HepG2 (cell line): Measurements from ENCODE around the gene KSR1. TPM values are rescaled to one million over a fixed set of nuclear protein-coding genes. Genes with fewer than 3 reads are reported as not detected.

Experiments
- ARNT ChIP-seq: fragments of 450-650 bp; IDR thresholded peaks from 2 replicates; pipeline ENCODE4 v1.6.1; 2017
- BRCA1 ChIP-seq: sonication (generic); formaldehyde crosslinking; IDR thresholded peaks from 2 replicates; pipeline ENCODE4 v1.4.0; 2020; ENCODE audit warnings: missing genetic modification reagents
- CAMTA2 ChIP-seq: sonication (generic); formaldehyde crosslinking; IDR thresholded peaks from 2 replicates; pipeline ENCODE4 v1.4.0; 2020; ENCODE audit warnings: mild to moderate bottlenecking, missing genetic modification reagents, borderline replicate concordance
- DMAP1 ChIP-seq: IDR thresholded peaks from 2 replicates; pipeline ENCODE4 v1.6.1; 2016
- ELF1 ChIP-seq: sonication (generic); formaldehyde crosslinking; IDR thresholded peaks from 2 replicates; pipeline ENCODE4 v1.4.0; 2020; ENCODE audit warnings: missing genetic modification reagents
- ELF4 ChIP-seq: sonication (generic); formaldehyde crosslinking; IDR thresholded peaks from 2 replicates; pipeline ENCODE4 v1.5.0; 2020; ENCODE audit warnings: missing genetic modification reagents, mild to moderate bottlenecking, moderate library complexity, borderline replicate concordance
- KMT2A ChIP-seq: sonication (generic); formaldehyde crosslinking; IDR thresholded peaks from 2 replicates; pipeline ENCODE4 v1.4.0; 2020; ENCODE audit warnings: missing genetic modification reagents
- MAFG ChIP-seq: sonication (generic); formaldehyde crosslinking; IDR thresholded peaks from 2 replicates; pipeline ENCODE4 v1.5.1; 2020; ENCODE audit warnings: mild to moderate bottlenecking, missing genetic modification reagents
- MATR3 ChIP-seq: sonication (generic); formaldehyde crosslinking; IDR thresholded peaks from 2 replicates; pipeline ENCODE4 v1.4.0; 2020; ENCODE audit warnings: missing genetic modification reagents
- MEIS1 ChIP-seq: sonication (generic); formaldehyde crosslinking; IDR thresholded peaks from 2 replicates; pipeline ENCODE4 v1.9.0; 2021; ENCODE audit warnings: mild to moderate bottlenecking, missing genetic modification reagents, moderate library complexity, borderline replicate concordance
- MXI1 ChIP-seq: IDR thresholded peaks from 3 replicates; pipeline ENCODE4 v1.6.1; 2012; ENCODE audit warnings: low read depth, low read length, inconsistent platforms, borderline replicate concordance
- NFKBIZ ChIP-seq: IDR thresholded peaks from 2 replicates; pipeline ENCODE4 v1.6.1; 2018; ENCODE audit warnings: missing genetic modification reagents, missing compliant biosample characterization
- RNF2 ChIP-seq: fragments of 450-650 bp; conservative IDR thresholded peaks from 2 replicates; pipeline ENCODE4 v1.6.1; 2016; ENCODE audit warnings: low read depth
- SIX4 ChIP-seq: sonication (generic); formaldehyde crosslinking; IDR thresholded peaks from 2 replicates; pipeline ENCODE4 v1.4.0; 2020; ENCODE audit warnings: missing genetic modification reagents
- SRSF4 ChIP-seq: fragments of 200-400 bp; formaldehyde crosslinking; IDR thresholded peaks from one replicate; pipeline ENCODE4 v1.6.1; 2018; ENCODE audit warnings: mild to moderate bottlenecking, low read depth, low read length, moderate library complexity; ENCODE audit not compliant: poor library complexity, severe bottlenecking
- SYNCRIP ChIP-seq: fragments of 200-400 bp; formaldehyde crosslinking; IDR thresholded peaks from 2 replicates; pipeline ENCODE4 v1.6.1; 2018; ENCODE audit warnings: mild to moderate bottlenecking, low read depth, low read length; ENCODE audit not compliant: insufficient read depth
- TEAD3 ChIP-seq: optimal IDR thresholded peaks from 2 replicates; pipeline ENCODE3; 2016; ENCODE audit warnings: borderline replicate concordance
- ZBTB42 ChIP-seq: sonication (generic); formaldehyde crosslinking; IDR thresholded peaks from 2 replicates; pipeline ENCODE4 v1.5.0; 2020; ENCODE audit warnings: mild to moderate bottlenecking, missing genetic modification reagents
- ZNF207 ChIP-seq: fragments of 450-650 bp; IDR thresholded peaks from 2 replicates; pipeline ENCODE4 v1.6.1; 2016; ENCODE audit warnings: antibody characterized with exemption, borderline replicate concordance
- ZNF276 ChIP-seq: sonication (generic); formaldehyde crosslinking; IDR thresholded peaks from 2 replicates; pipeline ENCODE4 v1.4.0; 2020; ENCODE audit warnings: mild to moderate bottlenecking, low read depth, missing genetic modification reagents
- ZNF33A ChIP-seq: sonication (generic); formaldehyde crosslinking; IDR thresholded peaks from 2 replicates; pipeline ENCODE4 v1.5.1; 2020; ENCODE audit warnings: missing genetic modification reagents, mild to moderate bottlenecking, moderate library complexity, borderline replicate concordance
- ZNF367 ChIP-seq: sonication (generic); formaldehyde crosslinking; IDR thresholded peaks from 2 replicates; pipeline ENCODE4 v1.4.0; 2020; ENCODE audit warnings: missing genetic modification reagents, borderline replicate concordance
- ZNF468 ChIP-seq: sonication (generic); formaldehyde crosslinking; IDR thresholded peaks from 2 replicates; pipeline ENCODE4 v1.8.0; 2022; ENCODE audit warnings: mild to moderate bottlenecking, moderate library complexity, missing genetic modification reagents
- ZNF543 ChIP-seq: sonication (generic); formaldehyde crosslinking; IDR thresholded peaks from 2 replicates; pipeline ENCODE4 v1.4.0; 2020; ENCODE audit warnings: mild to moderate bottlenecking, missing genetic modification reagents
- ZNF570 ChIP-seq: sonication (generic); formaldehyde crosslinking; IDR thresholded peaks from 2 replicates; pipeline ENCODE4 v1.4.0; 2020; ENCODE audit warnings: mild to moderate bottlenecking, missing genetic modification reagents, borderline replicate concordance
- ZNF660 ChIP-seq: sonication (generic); formaldehyde crosslinking; IDR thresholded peaks from 2 replicates; pipeline ENCODE4 v1.5.1; 2020; ENCODE audit warnings: mild to moderate bottlenecking, low read depth, missing genetic modification reagents, borderline replicate concordance
- ZNF670 ChIP-seq: sonication (generic); formaldehyde crosslinking; IDR thresholded peaks from 2 replicates; pipeline ENCODE4 v1.8.0; 2022; ENCODE audit warnings: mild to moderate bottlenecking, missing genetic modification reagents, borderline replicate concordance
- ZNF784 ChIP-seq: sonication (generic); formaldehyde crosslinking; IDR thresholded peaks from 2 replicates; pipeline ENCODE4 v1.5.1; 2020; ENCODE audit warnings: missing genetic modification reagents, mild to moderate bottlenecking, borderline replicate concordance
- ZNF83 ChIP-seq: sonication (generic); formaldehyde crosslinking; IDR thresholded peaks from 2 replicates; pipeline ENCODE4 v1.4.0; 2020; ENCODE audit warnings: missing genetic modification reagents, mild to moderate bottlenecking, borderline replicate concordance
- ZSCAN9 ChIP-seq: IDR thresholded peaks from 2 replicates; pipeline ENCODE4 v1.6.1; 2016; ENCODE audit warnings: borderline replicate concordance
- polyA plus RNA-seq, 8 experiments: library from polyadenylated mRNA; depleted of rRNA in 3 of 8; stranded (reverse) in 7 of 8; unstranded in 1 of 8; fragments of >200 nt; fragmentation: Illumina TruSeq in 4 of 8; extraction: Trizol in 4 of 8; gene quantifications; 2 replicates each; pipeline versions ENCODE4 v1.2.1 to v1.2.3, GENCODE V29; 2011 to 2016; ENCODE audit warnings: low read depth in 4 of 8, missing spikeins in 1 of 8, mixed read lengths in 1 of 8; ENCODE audit not compliant: insufficient read depth in 1 of 8
- total RNA-seq, 5 experiments: library from RNA; depleted of rRNA; stranded (reverse); fragments of >200 nt; fragmentation: Illumina TruSeq; extraction: Trizol; gene quantifications; 2 replicates each; pipeline ENCODE4 v1.2.3, GENCODE V29; 2016; ENCODE audit warnings: low read depth in 1 of 5
- TF ChIP-seq, protein P1 (sequence below): sonication (generic); formaldehyde crosslinking; IDR thresholded peaks from 2 replicates; pipeline ENCODE4 v1.5.0; 2020; ENCODE audit warnings: missing genetic modification reagents

KSR1 gene
- total and polyA plus RNA-seq, 2 of the 13 experiments (the other 11 are each of a cell fraction or from before 2014, with no cell fraction given): 10.1 to 16.6 TPM

DNA sequence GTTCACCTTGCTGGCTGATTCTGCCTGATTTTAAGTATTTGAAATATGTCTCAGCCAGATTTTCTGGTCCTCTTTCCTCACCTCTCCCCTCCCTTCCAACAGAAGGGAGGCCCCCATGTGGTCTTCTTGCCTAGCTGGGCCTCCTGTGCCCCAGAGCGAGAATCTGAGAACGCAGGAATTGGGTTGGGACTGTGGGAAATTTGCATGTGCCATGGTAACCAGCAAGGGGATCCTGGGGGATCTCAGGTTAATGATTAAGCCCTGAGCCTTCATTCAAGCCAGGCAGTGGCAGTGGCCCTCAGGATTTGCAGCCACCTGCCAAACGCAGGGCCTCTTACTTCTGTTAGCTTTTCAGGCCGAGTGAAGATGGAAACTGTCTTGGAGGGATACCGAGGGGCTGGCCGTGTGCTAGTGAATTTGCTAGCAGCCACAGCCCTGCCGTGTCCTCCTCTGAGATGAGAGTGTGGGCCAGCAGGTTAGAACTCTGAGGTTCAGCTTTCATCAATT, 40.2 kb downstream of the KSR1 start (continued):
- TF ChIP-seq CAMTA2 (CRISPR knock-in tag) (no peak), MEIS1 (no peak), MXI1 (peak; percentile 57; the same call in 1 of the 3 replicates), ZNF660 (no peak), ZNF670 (no peak), ZBTB42 (no peak), NFKBIZ (CRISPR knock-in tag) (no peak), ZNF570 (no peak), RNF2 (no peak), ZNF276 (CRISPR knock-in tag) (no peak), MATR3 (CRISPR knock-in tag) (no peak), TEAD3 (CRISPR knock-in tag) (no peak), SIX4 (CRISPR knock-in tag) (no peak; the same call in 1 of the 2 replicates), ZNF207 (no peak), ZNF468 (CRISPR knock-in tag) (no peak), ELF4 (no peak), ZNF83 (CRISPR knock-in tag) (no peak), BRCA1 (CRISPR knock-in tag) (no peak), ELF1 (no peak), ZNF367 (no peak), KMT2A (peak; percentile 44; the same call in 1 of the 2 replicates), SYNCRIP (no peak), ZNF543 (CRISPR knock-in tag) (no peak), MAFG (CRISPR knock-in tag) (no peak), ARNT (no peak), ZNF784 (no peak), ZNF33A (CRISPR knock-in tag) (no peak), ZSCAN9 (CRISPR knock-in tag) (no peak), SRSF4 (no peak), DMAP1 (no peak)
- TF ChIP-seq, protein P1, sequence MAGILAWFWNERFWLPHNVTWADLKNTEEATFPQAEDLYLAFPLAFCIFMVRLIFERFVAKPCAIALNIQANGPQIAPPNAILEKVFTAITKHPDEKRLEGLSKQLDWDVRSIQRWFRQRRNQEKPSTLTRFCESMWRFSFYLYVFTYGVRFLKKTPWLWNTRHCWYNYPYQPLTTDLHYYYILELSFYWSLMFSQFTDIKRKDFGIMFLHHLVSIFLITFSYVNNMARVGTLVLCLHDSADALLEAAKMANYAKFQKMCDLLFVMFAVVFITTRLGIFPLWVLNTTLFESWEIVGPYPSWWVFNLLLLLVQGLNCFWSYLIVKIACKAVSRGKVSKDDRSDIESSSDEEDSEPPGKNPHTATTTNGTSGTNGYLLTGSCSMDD: no peak
